Panc1 (cell line): Measurements from ENCODE around the gene GLCCI1.

ENCODE experiments used
- TF ChIP-seq, protein P1 (sequence below), 2 experiments: IDR thresholded peaks; 2 replicates each; pipeline ENCODE4 v1.6.1; 2011 to 2012; ENCODE audit warnings: low read depth in 2 of 2, control low read depth in 1 of 2, low read length in 1 of 2, mild to moderate bottlenecking in 1 of 2, moderate library complexity in 1 of 2; ENCODE audit not compliant: insufficient read depth in 1 of 2
- TF ChIP-seq, protein P2 (sequence below): fragments of 450-650 bp; IDR thresholded peaks from 2 replicates; pipeline ENCODE4 v1.5.1; 2017; ENCODE audit warnings: mild to moderate bottlenecking

- TF ChIP-seq, protein P1, sequence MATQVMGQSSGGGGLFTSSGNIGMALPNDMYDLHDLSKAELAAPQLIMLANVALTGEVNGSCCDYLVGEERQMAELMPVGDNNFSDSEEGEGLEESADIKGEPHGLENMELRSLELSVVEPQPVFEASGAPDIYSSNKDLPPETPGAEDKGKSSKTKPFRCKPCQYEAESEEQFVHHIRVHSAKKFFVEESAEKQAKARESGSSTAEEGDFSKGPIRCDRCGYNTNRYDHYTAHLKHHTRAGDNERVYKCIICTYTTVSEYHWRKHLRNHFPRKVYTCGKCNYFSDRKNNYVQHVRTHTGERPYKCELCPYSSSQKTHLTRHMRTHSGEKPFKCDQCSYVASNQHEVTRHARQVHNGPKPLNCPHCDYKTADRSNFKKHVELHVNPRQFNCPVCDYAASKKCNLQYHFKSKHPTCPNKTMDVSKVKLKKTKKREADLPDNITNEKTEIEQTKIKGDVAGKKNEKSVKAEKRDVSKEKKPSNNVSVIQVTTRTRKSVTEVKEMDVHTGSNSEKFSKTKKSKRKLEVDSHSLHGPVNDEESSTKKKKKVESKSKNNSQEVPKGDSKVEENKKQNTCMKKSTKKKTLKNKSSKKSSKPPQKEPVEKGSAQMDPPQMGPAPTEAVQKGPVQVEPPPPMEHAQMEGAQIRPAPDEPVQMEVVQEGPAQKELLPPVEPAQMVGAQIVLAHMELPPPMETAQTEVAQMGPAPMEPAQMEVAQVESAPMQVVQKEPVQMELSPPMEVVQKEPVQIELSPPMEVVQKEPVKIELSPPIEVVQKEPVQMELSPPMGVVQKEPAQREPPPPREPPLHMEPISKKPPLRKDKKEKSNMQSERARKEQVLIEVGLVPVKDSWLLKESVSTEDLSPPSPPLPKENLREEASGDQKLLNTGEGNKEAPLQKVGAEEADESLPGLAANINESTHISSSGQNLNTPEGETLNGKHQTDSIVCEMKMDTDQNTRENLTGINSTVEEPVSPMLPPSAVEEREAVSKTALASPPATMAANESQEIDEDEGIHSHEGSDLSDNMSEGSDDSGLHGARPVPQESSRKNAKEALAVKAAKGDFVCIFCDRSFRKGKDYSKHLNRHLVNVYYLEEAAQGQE (IDR thresholded peaks at IDR 0.05; ENCODE audit: insufficient read depth in 1 of 2, low read depth in 2 of 2, low read length in 1 of 2): no peak
- TF ChIP-seq, protein P2, sequence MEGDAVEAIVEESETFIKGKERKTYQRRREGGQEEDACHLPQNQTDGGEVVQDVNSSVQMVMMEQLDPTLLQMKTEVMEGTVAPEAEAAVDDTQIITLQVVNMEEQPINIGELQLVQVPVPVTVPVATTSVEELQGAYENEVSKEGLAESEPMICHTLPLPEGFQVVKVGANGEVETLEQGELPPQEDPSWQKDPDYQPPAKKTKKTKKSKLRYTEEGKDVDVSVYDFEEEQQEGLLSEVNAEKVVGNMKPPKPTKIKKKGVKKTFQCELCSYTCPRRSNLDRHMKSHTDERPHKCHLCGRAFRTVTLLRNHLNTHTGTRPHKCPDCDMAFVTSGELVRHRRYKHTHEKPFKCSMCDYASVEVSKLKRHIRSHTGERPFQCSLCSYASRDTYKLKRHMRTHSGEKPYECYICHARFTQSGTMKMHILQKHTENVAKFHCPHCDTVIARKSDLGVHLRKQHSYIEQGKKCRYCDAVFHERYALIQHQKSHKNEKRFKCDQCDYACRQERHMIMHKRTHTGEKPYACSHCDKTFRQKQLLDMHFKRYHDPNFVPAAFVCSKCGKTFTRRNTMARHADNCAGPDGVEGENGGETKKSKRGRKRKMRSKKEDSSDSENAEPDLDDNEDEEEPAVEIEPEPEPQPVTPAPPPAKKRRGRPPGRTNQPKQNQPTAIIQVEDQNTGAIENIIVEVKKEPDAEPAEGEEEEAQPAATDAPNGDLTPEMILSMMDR: no peak
Measured at GRCh38 chr7:8018961-8019360, 50.4 kb downstream of the GLCCI1 start.
